SU-DHL-6 (cell line): ENCODE measurements around the gene PKD2.

Experiments used
- H2AFZ ChIP-seq: fragments of 200-600 bp; sonication (generic); 2 replicates; pipeline ENCODE4 v1.6.1; 2014; ENCODE audit warnings: low read depth, mild to moderate bottlenecking, moderate library complexity, mixed read lengths, antibody characterized with exemption, low read length; ENCODE audit not compliant: severe bottlenecking
- H3F3A ChIP-seq: fragments of 200-600 bp; shearing (Covaris generic); 2 replicates; pipeline ENCODE4 v1.6.0; 2016; ENCODE audit warnings: antibody characterized with exemption, mild to moderate bottlenecking; ENCODE audit not compliant: insufficient read depth
- H3K27ac ChIP-seq: fragments of 200-600 bp; sonication (generic); 2 replicates; pipeline ENCODE4 v1.5.1; 2016; ENCODE audit warnings: low read depth, mild to moderate bottlenecking, low read length, moderate library complexity, mixed read lengths
- H3K27me3 ChIP-seq: fragments of 200-600 bp; sonication (generic), shearing (Covaris generic); 2 replicates; pipeline ENCODE4 v1.6.0; 2014; ENCODE audit warnings: mild to moderate bottlenecking, low read length
- H3K36me3 ChIP-seq: fragments of 200-600 bp; sonication (generic); 2 replicates; pipeline ENCODE4 v1.6.1; 2014; ENCODE audit warnings: mild to moderate bottlenecking, low read length, mixed read lengths
- H3K4me2 ChIP-seq: fragments of 300-600, 200-600 bp; shearing (Covaris generic), sonication (generic); 2 replicates; pipeline ENCODE4 v1.6.0; 2014; ENCODE audit warnings: low read length, low read depth, mild to moderate bottlenecking; ENCODE audit not compliant: poor library complexity, severe bottlenecking
- H3K4me3 ChIP-seq: fragments of 200-600 bp; sonication (generic); 2 replicates; pipeline ENCODE4 v1.5.1; 2014; ENCODE audit warnings: antibody characterized with exemption, low read length, mild to moderate bottlenecking, mixed read lengths; ENCODE audit not compliant: insufficient read depth, poor library complexity, severe bottlenecking
- H3K79me2 ChIP-seq: fragments of 200-600 bp; sonication (generic); 2 replicates; pipeline ENCODE4 v1.6.1; 2014; ENCODE audit warnings: mild to moderate bottlenecking, low read length, moderate library complexity; ENCODE audit not compliant: insufficient read depth
- H3K9ac ChIP-seq: fragments of 200-600 bp; sonication (generic); 2 replicates; pipeline ENCODE4 v1.7.0; 2014; ENCODE audit warnings: mild to moderate bottlenecking, low read length
- H3K9me2 ChIP-seq: fragments of 200-600 bp; sonication (generic); replicated peaks from 2 replicates; pipeline ENCODE4 v1.6.1; 2014; ENCODE audit warnings: low read length; ENCODE audit not compliant: insufficient read depth
- H3K9me3 ChIP-seq: fragments of 200-600 bp; sonication (generic); 2 replicates; pipeline ENCODE4 v1.6.1; 2014; ENCODE audit warnings: low read length, mixed read lengths; ENCODE audit not compliant: insufficient read depth
- H4K20me1 ChIP-seq: fragments of 200-600 bp; sonication (generic); 2 replicates; pipeline ENCODE4 v1.6.1; 2014; ENCODE audit warnings: low read depth, mild to moderate bottlenecking, antibody characterized with exemption, low read length, moderate library complexity, mixed read lengths
- EZH2phosphoT487 ChIP-seq: fragments of 200-600 bp; sonication (generic), shearing (Covaris generic); conservative IDR thresholded peaks from 2 replicates; pipeline ENCODE4 v1.6.1; 2018; ENCODE audit warnings: mild to moderate bottlenecking, antibody characterized with exemption, low read length, moderate library complexity, mixed read lengths
- TF ChIP-seq, protein P1 (sequence below): fragments of 200-600 bp; sonication (generic); IDR thresholded peaks from one replicate; pipeline ENCODE4 v1.5.1; 2017; ENCODE audit warnings: antibody characterized with exemption, mild to moderate bottlenecking, low read length, moderate library complexity; ENCODE audit not compliant: insufficient read depth, poor library complexity, severe bottlenecking

Gene PKD2

GRCh38 chr4:87985097-87985886 is 22.1 kb upstream of the PKD2 start:
- Histone ChIP-seq H3K27me3 (no peaks in the 10 kb centered on the region), H4K20me1 (no peaks in the 10 kb centered on the region), H3K36me3 (no peaks in the 10 kb centered on the region), H3K4me2 (no peak overlapping the region), H3K9ac (no peak overlapping the region), H3K4me3 (no peak overlapping the region), H3F3A (no peaks in the 10 kb centered on the region), H3K9me2 (no peaks in the 10 kb centered on the region), H3K79me2 (no peaks in the 10 kb centered on the region), H3K27ac (no peak overlapping the region), H2AFZ (no peak overlapping the region), H3K9me3 (no peaks in the 10 kb centered on the region)
- TF ChIP-seq, protein P1, sequence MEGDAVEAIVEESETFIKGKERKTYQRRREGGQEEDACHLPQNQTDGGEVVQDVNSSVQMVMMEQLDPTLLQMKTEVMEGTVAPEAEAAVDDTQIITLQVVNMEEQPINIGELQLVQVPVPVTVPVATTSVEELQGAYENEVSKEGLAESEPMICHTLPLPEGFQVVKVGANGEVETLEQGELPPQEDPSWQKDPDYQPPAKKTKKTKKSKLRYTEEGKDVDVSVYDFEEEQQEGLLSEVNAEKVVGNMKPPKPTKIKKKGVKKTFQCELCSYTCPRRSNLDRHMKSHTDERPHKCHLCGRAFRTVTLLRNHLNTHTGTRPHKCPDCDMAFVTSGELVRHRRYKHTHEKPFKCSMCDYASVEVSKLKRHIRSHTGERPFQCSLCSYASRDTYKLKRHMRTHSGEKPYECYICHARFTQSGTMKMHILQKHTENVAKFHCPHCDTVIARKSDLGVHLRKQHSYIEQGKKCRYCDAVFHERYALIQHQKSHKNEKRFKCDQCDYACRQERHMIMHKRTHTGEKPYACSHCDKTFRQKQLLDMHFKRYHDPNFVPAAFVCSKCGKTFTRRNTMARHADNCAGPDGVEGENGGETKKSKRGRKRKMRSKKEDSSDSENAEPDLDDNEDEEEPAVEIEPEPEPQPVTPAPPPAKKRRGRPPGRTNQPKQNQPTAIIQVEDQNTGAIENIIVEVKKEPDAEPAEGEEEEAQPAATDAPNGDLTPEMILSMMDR: no peak
- TF ChIP-seq EZH2phosphoT487: no peak

DNA sequence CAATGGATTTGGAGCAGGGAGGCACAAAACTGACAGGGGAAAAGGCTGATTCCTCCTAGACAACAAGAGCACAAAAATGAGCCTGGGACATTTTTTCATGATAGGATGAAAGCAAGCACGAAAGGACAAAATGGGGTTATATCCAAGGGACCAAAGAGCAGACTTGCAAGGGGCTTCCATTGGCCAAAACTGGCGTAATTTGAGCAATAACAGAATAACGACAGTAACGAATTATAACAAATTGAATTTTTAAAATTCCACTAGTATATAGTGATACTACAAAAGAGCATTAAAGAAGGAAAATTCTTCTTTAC is 21.6 kb upstream of the PKD2 start:
- H3K4me3 ChIP-seq: no peak overlapping the region
- no peak overlapping the region for H3K9ac ChIP-seq
- no peaks in the 10 kb centered on the region for H3K9me3 ChIP-seq
- TF ChIP-seq, protein P1: no peak
- no peak for TF ChIP-seq EZH2phosphoT487
- no peak overlapping the region for H2AFZ ChIP-seq
- no peaks in the 10 kb centered on the region for H3K36me3 ChIP-seq
- H3K79me2 ChIP-seq: no peaks in the 10 kb centered on the region
- H3F3A ChIP-seq: no peaks in the 10 kb centered on the region
- no peaks in the 10 kb centered on the region for H4K20me1 ChIP-seq
- no peak overlapping the region for H3K4me2 ChIP-seq
- no peak overlapping the region for H3K27ac ChIP-seq
- H3K9me2 ChIP-seq: no peaks in the 10 kb centered on the region
- no peaks in the 10 kb centered on the region for H3K27me3 ChIP-seq

- no peaks in the 10 kb centered on the region for H3K27me3 ChIP-seq
- TF ChIP-seq EZH2phosphoT487: no peak
- TF ChIP-seq, protein P1: no peak
- H3K9me2 ChIP-seq: no peaks in the 10 kb centered on the region
- no peaks in the 10 kb centered on the region for H3K36me3 ChIP-seq
- no peaks in the 10 kb centered on the region for H4K20me1 ChIP-seq
- no peak overlapping the region for H3K9ac ChIP-seq
- H3K4me3 ChIP-seq: no peak overlapping the region
- H3K4me2 ChIP-seq: no peak overlapping the region
- no peaks in the 10 kb centered on the region for H3K9me3 ChIP-seq
- no peak overlapping the region for H3K27ac ChIP-seq
- no peak overlapping the region for H2AFZ ChIP-seq
- no peaks in the 10 kb centered on the region for H3F3A ChIP-seq
- no peaks in the 10 kb centered on the region for H3K79me2 ChIP-seq
These were observed 20.9 kb upstream of the PKD2 start for GRCh38 chr4:87986508-87986907.

DNA sequence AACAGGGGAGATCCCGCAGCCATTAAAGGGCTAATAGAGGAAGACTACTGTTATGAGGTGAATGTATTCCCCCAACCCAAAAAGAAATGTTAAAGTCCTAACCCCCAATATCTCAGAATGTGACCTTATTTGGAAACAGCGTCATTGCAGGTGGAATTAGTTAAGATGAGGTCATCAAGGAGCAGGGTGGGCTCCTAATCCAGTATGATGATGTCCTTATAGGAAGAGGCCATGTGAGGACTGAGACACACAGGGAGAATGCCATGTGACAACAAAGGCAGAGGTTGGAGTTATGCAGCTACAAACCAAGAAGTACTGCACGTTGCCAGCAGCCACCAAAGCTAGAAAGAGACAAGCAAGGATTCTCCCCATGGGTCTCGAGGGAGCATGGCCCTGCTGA is 17.7 kb upstream of the PKD2 start:
- no peaks in the 10 kb centered on the region for H3K9me2 ChIP-seq
- H3K27ac ChIP-seq: no peak overlapping the region
- no peaks in the 10 kb centered on the region for H3K36me3 ChIP-seq
- H3K27me3 ChIP-seq: no peaks in the 10 kb centered on the region
- no peaks in the 10 kb centered on the region for H3K9me3 ChIP-seq
- H4K20me1 ChIP-seq: no peaks in the 10 kb centered on the region
- H3K4me2 ChIP-seq: no peak overlapping the region
- H3K9ac ChIP-seq: no peak overlapping the region
- no peaks in the 10 kb centered on the region for H3F3A ChIP-seq
- H3K4me3 ChIP-seq: no peak overlapping the region
- no peak overlapping the region for H2AFZ ChIP-seq
- no peak for TF ChIP-seq EZH2phosphoT487
- TF ChIP-seq, protein P1: no peak
- no peaks in the 10 kb centered on the region for H3K79me2 ChIP-seq
